Smooth muscle cell of the pulmonary artery (primary cell): ENCODE results near the gene CRISP3. TPM values are rescaled to one million over a fixed set of nuclear protein-coding genes. Genes with fewer than 3 reads are reported as not detected.

Experiments
- total RNA-seq: library from RNA; depleted of rRNA; stranded (reverse); fragments of >200 nt; gene quantifications from 2 replicates; pipeline ENCODE4 v1.2.3, GENCODE V29; 2014

Gene CRISP3
- not detected in 2 replicates for total RNA-seq

GRCh38 chr6:49744259-49744658 is at the start of gene CRISP3:
TSS of gene CRISP3 (minus strand) at chr6:49744388. CDS start at chr6:49744367, 21 bp downstream.

GRCh38 chr6:49787176-49787575 is 43.0 kb upstream of the CRISP3 start, which contains the start of gene PGK2:
TSS of gene PGK2 (minus strand) at chr6:49787285. CDS start at chr6:49787187, 98 bp downstream.

GRCh38 chr6:49713346-49713745 is 30.8 kb downstream of the CRISP3 start, which contains the start of gene CRISP2:
TSS of gene CRISP2 (minus strand) at chr6:49713543. CDS start at chr6:49709196, 4,347 bp downstream.

Other genes with a start within 250 kb of the CRISP3 start
- not detected in 2 replicates for gene GLYATL3, start 244.5 kb downstream of the CRISP3 start, total RNA-seq
- 6.5 TPM in 1 of 2 replicates, not detected in the other for gene C6orf141, start 193.7 kb downstream of the CRISP3 start, total RNA-seq
- gene RHAG, start 107.5 kb downstream of the CRISP3 start, total RNA-seq, result not detected in 2 replicates
- not detected in 2 replicates for gene CRISP2, start 30.8 kb downstream of the CRISP3 start, total RNA-seq
- gene PGK2, start 42.9 kb upstream of the CRISP3 start, total RNA-seq, result not detected in 2 replicates
- not detected in 2 replicates for gene CRISP1, start 122.1 kb upstream of the CRISP3 start, total RNA-seq
- gene DEFB114, start 219.8 kb upstream of the CRISP3 start, total RNA-seq, result not detected in 2 replicates
- gene DEFB113, start 225.2 kb upstream of the CRISP3 start, total RNA-seq, result not detected in 2 replicates